ENCODE data around the gene PCF11. TPM values are rescaled to one million over a fixed set of nuclear protein-coding genes. Genes with fewer than 3 reads are reported as not detected.

The PCF11 gene
- total RNA-seq, 1 experiment from 2014 or later: 41.9 TPM

DNA sequence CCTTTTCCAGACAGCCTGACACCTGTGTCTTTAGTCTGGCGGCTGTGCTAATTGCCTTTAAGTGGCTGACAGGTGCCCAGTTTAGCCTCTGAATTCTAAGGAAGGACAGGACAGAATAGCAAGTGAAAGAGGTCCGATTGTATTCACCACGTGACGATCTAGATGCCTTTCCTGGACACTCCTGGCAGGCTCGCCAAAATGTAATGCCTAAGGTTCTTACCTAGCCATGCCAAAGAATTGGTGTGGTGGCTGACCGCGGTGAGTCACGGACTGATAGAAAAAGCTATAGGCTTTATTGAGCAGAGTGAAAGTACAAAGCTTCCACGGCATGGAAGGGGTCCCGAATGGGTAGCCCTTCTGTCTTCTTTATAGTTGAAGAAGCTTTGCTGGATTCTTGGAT is 63.3 kb downstream of the PCF11 start (continued):
- TF ChIP-seq SRF (IDR thresholded peaks at IDR 0.05; ENCODE audit: low read depth) (no peak), POLR2A (IDR thresholded peaks at IDR 0.05; ENCODE audit: borderline replicate concordance, extremely low read depth, insufficient read depth, insufficient read length) (no peak), SIN3A (IDR thresholded peaks at IDR 0.05; ENCODE audit: low read depth) (no peak), CEBPB (IDR thresholded peaks at IDR 0.05; ENCODE audit: low read depth) (no peak), ZNF274 (IDR thresholded peaks at IDR 0.05; ENCODE audit: low read depth, low read length) (no peak)

DNA sequence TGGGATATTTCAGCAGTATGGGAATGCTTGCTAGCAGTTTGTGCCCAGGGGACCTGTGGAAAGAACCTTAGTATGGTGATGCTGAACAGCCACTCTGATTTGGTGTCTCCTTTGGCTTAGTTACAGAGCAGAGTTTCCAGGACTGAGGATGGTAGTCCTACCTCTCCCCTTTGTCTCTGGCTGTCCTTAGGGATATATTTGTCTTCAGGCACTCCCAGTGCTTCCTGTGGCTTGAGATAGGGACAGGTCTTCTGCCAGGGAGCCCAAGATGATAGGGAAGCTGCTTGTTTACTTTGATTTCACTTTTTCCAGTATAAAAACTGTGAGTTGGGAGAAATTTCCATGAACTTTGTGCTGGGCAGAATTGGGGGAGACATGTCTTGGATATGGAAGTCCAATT is 64.8 kb downstream of the PCF11 start:
- Histone ChIP-seq H3K9me2 (ENCODE audit: insufficient read depth) (no peaks in the 10 kb centered on the region), H4K20me1 (ENCODE audit: insufficient read depth) (no peaks in the 10 kb centered on the region), H3K4me3 (replicated peaks in 1 of 2; ENCODE audit: low read depth in 1 of 2, low read length in 2 of 2) (no peak overlapping the region), H3K9me3 (ENCODE audit: control insufficient read depth in 1 of 2, insufficient read depth in 1 of 2, low read depth in 1 of 2, low read length in 2 of 2) (no peaks in the 10 kb centered on the region), H3K27me3 (ENCODE audit: insufficient read depth, low read length) (no peaks in the 10 kb centered on the region; the same call in 1 of the 2 replicates), H3K4me2 (ENCODE audit: low read length) (no peak overlapping the region), H3K36me3 (ENCODE audit: control insufficient read depth in 1 of 2, insufficient read depth in 2 of 2, low read length in 2 of 2) (no peaks in the 10 kb centered on the region), H2AFZ (ENCODE audit: low read depth, low read length, poor library complexity, severe bottlenecking) (no peak overlapping the region), H3K79me2 (ENCODE audit: insufficient read depth, low read length) (no peaks in the 10 kb centered on the region), H3K4me1 (ENCODE audit: control insufficient read depth in 1 of 2, insufficient read depth in 2 of 2, low read length in 2 of 2) (no peaks in the 10 kb centered on the region), H3K9ac (ENCODE audit: low read length) (no peak overlapping the region), H3K27ac (ENCODE audit: low read depth, low read length) (no peak overlapping the region)
- no TSS peak for BruUV-seq (replicated peaks)
- POLR2A ChIA-PET: no interaction called here
- ATAC-seq (no peak), DNase-seq (ENCODE audit: low read depth, low spot score) (no peak)
- RAD21 ChIA-PET (ENCODE audit: low non-redundant PET in 1 of 2, low total read pairs in 2 of 2, uncharacterized antibody in 2 of 2, unreplicated experiment in 2 of 2): no interaction called here
- intact Hi-C loops (cut with micrococcal nuclease): no loop called here
- TF ChIP-seq ZNF274 (IDR thresholded peaks at IDR 0.05; ENCODE audit: low read depth, low read length) (no peak), SIN3A (IDR thresholded peaks at IDR 0.05; ENCODE audit: low read depth) (no peak), RAD21 (IDR thresholded peaks at IDR 0.05; ENCODE audit: low read depth) (no peak), JUND (IDR thresholded peaks at IDR 0.05) (no peak), SRF (IDR thresholded peaks at IDR 0.05; ENCODE audit: low read depth) (no peak), FOSL1 (IDR thresholded peaks at IDR 0.05; ENCODE audit: low read depth) (no peak)
- TF ChIP-seq, protein P1, sequence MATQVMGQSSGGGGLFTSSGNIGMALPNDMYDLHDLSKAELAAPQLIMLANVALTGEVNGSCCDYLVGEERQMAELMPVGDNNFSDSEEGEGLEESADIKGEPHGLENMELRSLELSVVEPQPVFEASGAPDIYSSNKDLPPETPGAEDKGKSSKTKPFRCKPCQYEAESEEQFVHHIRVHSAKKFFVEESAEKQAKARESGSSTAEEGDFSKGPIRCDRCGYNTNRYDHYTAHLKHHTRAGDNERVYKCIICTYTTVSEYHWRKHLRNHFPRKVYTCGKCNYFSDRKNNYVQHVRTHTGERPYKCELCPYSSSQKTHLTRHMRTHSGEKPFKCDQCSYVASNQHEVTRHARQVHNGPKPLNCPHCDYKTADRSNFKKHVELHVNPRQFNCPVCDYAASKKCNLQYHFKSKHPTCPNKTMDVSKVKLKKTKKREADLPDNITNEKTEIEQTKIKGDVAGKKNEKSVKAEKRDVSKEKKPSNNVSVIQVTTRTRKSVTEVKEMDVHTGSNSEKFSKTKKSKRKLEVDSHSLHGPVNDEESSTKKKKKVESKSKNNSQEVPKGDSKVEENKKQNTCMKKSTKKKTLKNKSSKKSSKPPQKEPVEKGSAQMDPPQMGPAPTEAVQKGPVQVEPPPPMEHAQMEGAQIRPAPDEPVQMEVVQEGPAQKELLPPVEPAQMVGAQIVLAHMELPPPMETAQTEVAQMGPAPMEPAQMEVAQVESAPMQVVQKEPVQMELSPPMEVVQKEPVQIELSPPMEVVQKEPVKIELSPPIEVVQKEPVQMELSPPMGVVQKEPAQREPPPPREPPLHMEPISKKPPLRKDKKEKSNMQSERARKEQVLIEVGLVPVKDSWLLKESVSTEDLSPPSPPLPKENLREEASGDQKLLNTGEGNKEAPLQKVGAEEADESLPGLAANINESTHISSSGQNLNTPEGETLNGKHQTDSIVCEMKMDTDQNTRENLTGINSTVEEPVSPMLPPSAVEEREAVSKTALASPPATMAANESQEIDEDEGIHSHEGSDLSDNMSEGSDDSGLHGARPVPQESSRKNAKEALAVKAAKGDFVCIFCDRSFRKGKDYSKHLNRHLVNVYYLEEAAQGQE (IDR thresholded peaks at IDR 0.05; ENCODE audit: low read depth): no peak
- TF ChIP-seq, protein P2, sequence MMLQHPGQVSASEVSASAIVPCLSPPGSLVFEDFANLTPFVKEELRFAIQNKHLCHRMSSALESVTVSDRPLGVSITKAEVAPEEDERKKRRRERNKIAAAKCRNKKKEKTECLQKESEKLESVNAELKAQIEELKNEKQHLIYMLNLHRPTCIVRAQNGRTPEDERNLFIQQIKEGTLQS (IDR thresholded peaks at IDR 0.05): no peak
- TF ChIP-seq, protein P3, sequence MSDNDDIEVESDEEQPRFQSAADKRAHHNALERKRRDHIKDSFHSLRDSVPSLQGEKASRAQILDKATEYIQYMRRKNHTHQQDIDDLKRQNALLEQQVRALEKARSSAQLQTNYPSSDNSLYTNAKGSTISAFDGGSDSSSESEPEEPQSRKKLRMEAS (IDR thresholded peaks at IDR 0.05): no peak
- CTCF ChIA-PET: no interaction called here

Measured in HCT116 (cell line).